Measurements from ENCODE around the gene MRPL58.

The MRPL58 gene

GRCh38 chr17:75047398-75048098 is 35.1 kb downstream of the MRPL58 start:
- DNase-seq (ENCODE audit: low read depth) = no peak

GRCh38 chr17:75048249-75048878 is 35.9 kb downstream of the MRPL58 start:
- DNase-seq (ENCODE audit: low read depth) = no peak

- no peak for DNase-seq (ENCODE audit: low read depth)
Measured at GRCh38 chr17:75049057-75049456, 36.6 kb downstream of the MRPL58 start.

GRCh38 chr17:75049706-75050105 is 37.2 kb downstream of the MRPL58 start:
- no peak for DNase-seq (ENCODE audit: low read depth)

GRCh38 chr17:75051941-75052340 is 39.5 kb downstream of the MRPL58 start:
- DNase-seq (ENCODE audit: low read depth) = no peak

- no peak for DNase-seq (ENCODE audit: low read depth)
Measured at GRCh38 chr17:75059369-75060345, 47.2 kb downstream of the MRPL58 start.

GRCh38 chr17:75060434-75061054 is 48.1 kb downstream of the MRPL58 start:
- DNase-seq (ENCODE audit: low read depth) = no peak

- no peak for DNase-seq (ENCODE audit: low read depth)
Measured at GRCh38 chr17:75061055-75061438, 48.6 kb downstream of the MRPL58 start.

GRCh38 chr17:75061618-75062017 is 49.1 kb downstream of the MRPL58 start:
- no peak for DNase-seq (ENCODE audit: low read depth)

- no peak for DNase-seq (ENCODE audit: low read depth)
Measured at GRCh38 chr17:75063201-75063600, 50.7 kb downstream of the MRPL58 start.

- no peak for DNase-seq (ENCODE audit: low read depth)
Measured at GRCh38 chr17:75063626-75064025, 51.2 kb downstream of the MRPL58 start.

GRCh38 chr17:75064040-75064439 is 51.6 kb downstream of the MRPL58 start:
- no peak for DNase-seq (ENCODE audit: low read depth)

- no peak for DNase-seq (ENCODE audit: low read depth)
Measured at GRCh38 chr17:75064460-75064859, 52.0 kb downstream of the MRPL58 start.

GRCh38 chr17:75064867-75065561 is 52.5 kb downstream of the MRPL58 start:
- no peak for DNase-seq (ENCODE audit: low read depth)

GRCh38 chr17:75065562-75066151 is 53.2 kb downstream of the MRPL58 start:
- DNase-seq (ENCODE audit: low read depth) = no peak

GRCh38 chr17:75067856-75068255 is 55.4 kb downstream of the MRPL58 start:
- no peak for DNase-seq (ENCODE audit: low read depth)

- no peak for DNase-seq (ENCODE audit: low read depth)
Measured at GRCh38 chr17:75068750-75069149, 56.3 kb downstream of the MRPL58 start.

- no peak for DNase-seq (ENCODE audit: low read depth)
Measured at GRCh38 chr17:75069783-75070182, 57.3 kb downstream of the MRPL58 start.

Measured in stimulated activated CD8-positive, alpha-beta memory T cell treated with anti-CD3 and anti-CD28 coated beads, Interleukin-12 subunit alpha, Interleukin-12 subunit beta, amount 100 ng/mL, for 1 hour (primary cell).